Activated CD8-positive, alpha-beta memory T cell treated with anti-CD3 and anti-CD28 coated beads for 36 hours (primary cell): ENCODE measurements around the gene LCAT. TPM values are rescaled to one million over a fixed set of nuclear protein-coding genes. Genes with fewer than 3 reads are reported as not detected.

Source experiments
- CTCF ChIA-PET: fragments of 350-600 bp; sonication (Branson Sonifier 250); formaldehyde crosslinking; loops from one replicate; lab custom pipeline; 2021; ENCODE audit warnings: antibody characterized with exemption; lab: Charles Lee
- POLR2A ChIA-PET: fragments of 350-600 bp; sonication (Branson Sonifier 250); formaldehyde crosslinking; loops from one replicate; lab custom pipeline; 2021; ENCODE audit warnings: antibody characterized with exemption; lab: Charles Lee
- total RNA-seq, 2 experiments: library from RNA; stranded (reverse); gene quantifications; one replicate each; pipeline ENCODE4 v1.2.3, GENCODE V29; 2021

LCAT gene
- total RNA-seq, 2 experiments from 2014 or later, result 14.3 to 15.1 TPM

DNA sequence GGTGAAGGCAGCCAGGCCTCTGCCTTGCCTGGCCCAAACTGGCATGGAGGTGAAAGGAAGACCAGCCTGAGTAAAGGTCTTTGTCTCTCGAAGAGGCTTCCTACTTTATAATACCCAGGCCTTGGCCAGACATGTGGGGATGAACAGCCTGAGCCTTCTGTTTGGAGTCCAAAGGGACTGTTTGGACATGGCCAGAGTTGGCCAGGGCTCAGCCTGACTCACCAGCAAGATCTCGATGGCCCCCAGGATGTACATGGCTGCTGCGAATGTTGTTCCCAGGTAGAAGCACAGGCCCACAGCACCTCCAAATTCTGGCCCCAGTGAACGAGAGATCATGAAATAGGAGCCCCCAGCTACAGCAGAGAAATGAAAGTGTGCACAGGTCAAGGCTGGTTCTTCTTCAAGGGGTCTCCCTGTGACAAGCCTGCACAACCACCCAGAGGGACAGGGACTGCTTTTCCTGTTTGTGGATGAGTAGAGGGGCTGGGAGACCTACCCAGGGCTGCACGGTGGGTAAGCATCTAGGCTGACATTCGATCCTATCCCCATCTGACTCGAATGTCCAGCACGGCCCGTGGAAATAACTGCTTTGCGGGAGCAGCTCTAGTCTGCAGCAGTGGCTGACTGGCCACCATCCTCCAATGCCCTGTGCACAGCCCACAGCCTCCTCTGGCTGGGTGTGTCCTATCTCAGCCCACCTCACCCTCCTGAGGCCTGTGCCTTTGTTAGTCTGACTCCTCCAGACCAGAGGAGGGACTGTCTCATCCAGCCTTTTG is 10.7 kb upstream of the LCAT start:
- ChIA-PET CTCF (interaction anchor here (1.4 to 1.7 kb wide), 2 partner anchors 12 to 71 kb away, joined by 3 to 6 read pairs; no protein-coding TSS in a partner anchor), POLR2A (no interaction called here)

- CTCF ChIA-PET, result interaction anchor here (1.4 kb wide), 1 partner anchor 70 kb away, joined by 3 read pairs; no protein-coding TSS in a partner anchor
Observed at GRCh38 chr16:67953641-67954375, 9.9 kb upstream of the LCAT start.

DNA sequence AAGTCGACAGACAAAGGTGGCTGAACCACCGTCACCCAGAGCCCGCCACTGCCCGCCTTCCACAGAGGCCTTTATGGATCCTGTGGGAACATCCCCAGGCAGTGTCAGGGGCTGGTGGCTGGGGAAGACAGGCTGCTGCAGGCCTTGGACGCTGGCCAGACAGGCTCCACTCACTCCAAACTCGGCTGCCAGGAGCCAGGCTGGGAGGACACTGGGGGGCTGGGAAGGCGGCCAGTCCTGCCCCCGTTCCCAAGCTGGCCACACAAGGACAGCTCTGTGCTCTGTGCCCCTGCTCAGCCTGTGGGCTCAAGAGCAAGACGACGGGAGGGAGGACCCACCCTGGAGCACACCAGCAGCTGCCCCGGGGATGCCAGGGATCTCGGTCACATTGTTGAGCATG is 7.6 kb upstream of the LCAT start:
- CTCF ChIA-PET, result interaction anchor here (0.6 to 1.4 kb wide), 2 partner anchors 9 to 11 kb away, joined by 3 to 4 read pairs; no protein-coding TSS in a partner anchor
- POLR2A ChIA-PET, result no interaction called here

More at GRCh38 chr16:67953641-67954375, 9.9 kb upstream of the LCAT start:
- POLR2A ChIA-PET, result no interaction called here

- ChIA-PET CTCF (interaction anchor here (1.4 kb wide), 1 partner anchor 8 kb away, joined by 4 read pairs; no protein-coding TSS in a partner anchor), POLR2A (interaction anchor here (0.7 to 1.2 kb wide), 3 partner anchors 13 to 178 kb away, joined by 3 to 5 read pairs (median 3); partner anchors contain the start of gene PSMB10)
Observed at GRCh38 chr16:67950335-67950843, 6.5 kb upstream of the LCAT start.

GRCh38 chr16:67949645-67950044 is 5.7 kb upstream of the LCAT start:
- CTCF ChIA-PET, result no interaction called here
- POLR2A ChIA-PET, result interaction anchor here (0.7 to 1.2 kb wide), 3 partner anchors 9 to 177 kb away, joined by 3 read pairs; partner anchors contain the start of gene PSMB10

DNA sequence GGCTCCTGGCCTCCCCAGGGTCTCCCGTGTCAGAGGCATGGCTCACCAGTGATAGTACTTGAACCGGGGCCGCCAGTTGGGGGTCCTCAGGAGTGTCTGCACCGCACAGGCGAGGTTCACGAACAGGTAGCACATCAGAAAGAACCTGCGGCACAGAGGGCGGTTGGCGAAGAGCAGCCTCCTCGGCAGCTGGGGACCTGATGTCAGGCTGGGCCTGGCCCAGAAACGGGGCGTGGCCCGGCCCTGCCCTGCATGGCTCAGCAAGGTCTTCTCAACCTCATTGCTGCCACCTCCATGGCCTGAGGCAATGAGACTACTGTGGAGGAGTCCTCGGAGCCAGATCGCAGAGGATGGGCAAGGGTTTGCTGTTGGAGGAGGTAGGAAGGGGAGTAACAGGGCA is 4.1 kb upstream of the LCAT start:
- ChIA-PET CTCF (no interaction called here), POLR2A (no interaction called here)

- POLR2A ChIA-PET, result no interaction called here
- CTCF ChIA-PET, result no interaction called here
Observed at GRCh38 chr16:67946966-67947558, 3.1 kb upstream of the LCAT start.

- POLR2A ChIA-PET, result no interaction called here
- CTCF ChIA-PET, result no interaction called here
Observed at GRCh38 chr16:67946128-67946569, 2.2 kb upstream of the LCAT start.

DNA sequence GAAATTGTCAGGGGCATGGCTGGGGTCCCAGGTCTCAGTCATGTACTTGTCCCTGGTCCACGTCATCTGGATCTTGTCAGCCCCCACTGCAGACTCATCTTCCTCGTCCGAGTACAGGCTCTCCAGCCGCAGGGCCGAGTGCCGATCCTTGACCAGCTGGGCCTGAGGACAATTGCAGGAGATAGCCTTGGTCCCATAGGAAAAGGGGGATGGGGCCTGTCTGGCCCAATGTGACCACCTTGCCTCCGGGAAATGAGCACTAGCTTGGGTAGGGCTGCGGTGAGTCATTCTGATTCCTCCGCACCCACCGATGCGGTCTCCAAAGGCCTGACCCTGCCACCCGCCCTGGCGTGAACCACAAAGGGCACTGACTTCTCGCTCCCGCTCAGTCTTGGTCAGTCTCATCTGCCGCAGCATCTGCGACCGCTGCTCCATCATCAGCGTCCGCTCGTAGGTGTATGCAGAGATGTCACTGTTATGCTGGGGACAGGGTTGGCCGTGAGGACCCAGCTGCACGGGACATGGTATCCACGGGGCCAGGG is 1.5 kb upstream of the LCAT start:
- ChIA-PET POLR2A (interaction anchor here (0.5 kb wide), 1 partner anchor 42 kb away, joined by 6 read pairs; no protein-coding TSS in a partner anchor), CTCF (interaction anchor here (0.8 kb wide), 1 partner anchor 11 kb away, joined by 3 read pairs; no protein-coding TSS in a partner anchor)

DNA sequence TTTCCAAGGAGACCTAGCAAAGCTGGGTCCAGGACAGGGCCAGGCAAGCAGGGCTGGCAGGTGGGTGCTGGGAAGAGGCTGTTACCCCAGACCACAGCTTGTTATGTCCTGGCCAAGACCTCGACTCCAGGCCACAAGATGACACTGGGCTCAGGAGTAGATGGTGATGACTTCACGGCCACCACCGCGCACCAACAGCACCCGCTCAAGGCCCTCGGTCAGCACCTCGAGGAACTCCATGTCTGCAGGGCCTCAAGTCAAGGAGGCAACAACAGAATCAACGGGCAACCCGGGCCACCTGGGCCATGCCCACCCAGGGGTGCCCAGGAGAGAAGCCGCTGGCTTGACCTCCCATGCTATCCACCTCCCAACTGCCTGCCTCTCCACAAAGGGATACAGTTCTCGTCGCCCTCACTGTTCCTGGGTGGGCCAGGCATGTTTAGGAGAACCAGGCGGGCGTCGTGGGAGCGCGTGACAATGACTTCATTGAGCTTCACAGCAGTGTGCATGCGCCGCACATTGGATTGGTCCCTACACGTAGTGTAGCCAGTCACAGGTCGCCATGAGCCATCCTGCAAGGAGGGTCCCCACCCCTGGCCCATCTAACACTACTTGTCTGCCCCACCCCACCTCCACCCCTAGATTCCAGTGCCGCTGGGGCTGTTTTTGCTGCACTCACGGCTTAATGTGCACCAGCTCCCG is 921 bp upstream of the LCAT start:
- CTCF ChIA-PET, result interaction anchor here (0.8 kb wide), 1 partner anchor 10 kb away, joined by 3 read pairs; no protein-coding TSS in a partner anchor
- POLR2A ChIA-PET, result interaction anchor here (0.5 kb wide), 1 partner anchor 41 kb away, joined by 6 read pairs; no protein-coding TSS in a partner anchor

- POLR2A ChIA-PET, result no interaction called here
- CTCF ChIA-PET, result interaction anchor here (0.7 to 1.2 kb wide), 4 partner anchors 22 to 123 kb away, joined by 3 to 6 read pairs (median 3); no protein-coding TSS in a partner anchor
Observed at GRCh38 chr16:67943256-67943618, 683 bp downstream of the LCAT start.

DNA sequence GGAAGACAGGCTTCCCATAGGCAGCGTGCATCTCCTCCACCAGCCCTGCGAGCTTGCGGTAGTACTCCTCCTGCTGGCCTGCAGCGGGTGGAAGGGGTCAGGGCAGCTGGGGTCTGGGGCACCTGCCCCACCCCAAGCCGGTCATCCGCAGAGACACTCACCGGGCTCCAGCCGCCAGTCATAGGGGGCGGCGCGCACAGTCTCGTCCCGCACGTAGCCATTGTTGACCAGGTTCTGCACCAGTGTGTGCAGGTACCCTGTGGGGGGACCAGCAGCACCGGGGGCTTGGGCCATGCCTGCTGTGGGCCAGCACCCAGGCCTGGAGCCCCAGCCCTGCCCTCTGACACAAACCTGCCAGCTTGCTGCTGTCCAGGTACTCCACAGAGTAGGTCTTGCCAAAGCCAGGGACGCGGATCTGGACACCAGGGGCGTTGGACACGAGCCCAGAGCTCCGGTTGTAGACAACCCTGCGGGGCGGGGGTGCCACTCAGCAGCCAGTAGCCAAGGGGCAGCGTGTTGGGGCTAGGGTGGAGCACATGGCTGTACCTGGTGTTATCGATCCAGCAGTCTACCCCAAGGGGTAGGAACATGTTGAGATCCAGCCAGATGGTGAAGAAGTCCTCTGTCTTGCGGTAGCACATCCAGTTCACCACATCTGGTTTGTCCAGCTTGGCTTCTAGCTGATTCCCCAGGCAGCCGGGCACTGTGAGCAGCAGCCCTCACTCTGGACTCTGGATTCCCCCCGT is 1.2 kb downstream of the LCAT start:
- CTCF ChIA-PET, result interaction anchor here (0.7 to 2.4 kb wide), 15 partner anchors 9 to 126 kb away, joined by 3 to 8 read pairs (median 3); no protein-coding TSS in a partner anchor
- POLR2A ChIA-PET, result interaction anchor here (0.8 kb wide), 1 partner anchor 35 kb away, joined by 3 read pairs; no protein-coding TSS in a partner anchor

GRCh38 chr16:67942200-67942509 is 1.8 kb downstream of the LCAT start:
- CTCF ChIA-PET, result interaction anchor here (0.8 to 2.4 kb wide), 14 partner anchors 9 to 126 kb away, joined by 3 to 8 read pairs (median 4); no protein-coding TSS in a partner anchor
- POLR2A ChIA-PET, result interaction anchor here (0.8 kb wide), 1 partner anchor 35 kb away, joined by 3 read pairs; no protein-coding TSS in a partner anchor

- ChIA-PET CTCF (interaction anchor here (0.8 to 2.4 kb wide), 14 partner anchors 10 to 419 kb away, joined by 3 to 8 read pairs (median 4); partner anchors contain the start of genes DDX28 and DUS2), POLR2A (interaction anchor here (0.8 kb wide), 1 partner anchor 34 kb away, joined by 3 read pairs; no protein-coding TSS in a partner anchor)
Observed at GRCh38 chr16:67941469-67942199, 2.3 kb downstream of the LCAT start.

- POLR2A ChIA-PET, result interaction anchor here (0.6 to 0.9 kb wide), 4 partner anchors 9 to 29 kb away, joined by 3 to 4 read pairs (median 3); no protein-coding TSS in a partner anchor
Observed at GRCh38 chr16:67940446-67941089, 3.4 kb downstream of the LCAT start.

More at GRCh38 chr16:67940446-67941089, 3.4 kb downstream of the LCAT start:
- CTCF ChIA-PET, result interaction anchor here (0.7 to 2.4 kb wide), 9 partner anchors 10 to 420 kb away, joined by 3 to 9 read pairs (median 4); partner anchors contain the start of genes DDX28 and DUS2
